ENCODE data around the gene TRH.
"Not testable (repeated sequence)": the region's sequence is repeated elsewhere in the genome, so short reads cannot be mapped to it uniquely, and the experiment has no call there.

The TRH gene

GRCh38 chr3:129966876-129967275, 7.6 kb upstream of the TRH start:
- no peak for DNase-seq

DNA sequence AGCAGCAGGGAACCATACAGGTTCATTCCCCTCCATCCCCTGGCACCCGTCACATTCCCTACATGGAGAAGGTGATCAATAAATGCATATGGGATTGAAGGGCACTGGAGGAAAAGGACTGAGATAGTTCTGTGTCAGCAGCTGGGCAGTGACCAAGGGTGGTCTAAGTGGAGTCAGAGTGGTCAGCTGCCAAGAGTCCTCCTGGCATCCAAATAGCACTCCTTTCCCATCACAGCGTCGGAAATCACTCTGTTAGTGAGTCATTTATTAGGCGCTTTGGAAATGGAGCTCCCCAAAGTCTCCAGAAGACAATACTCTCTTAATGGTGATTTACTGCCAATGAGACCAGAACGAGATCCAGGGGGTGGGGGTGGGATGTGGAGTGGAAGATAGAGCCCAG, 6.8 kb upstream of the TRH start:
- DNase-seq = no peak

DNA sequence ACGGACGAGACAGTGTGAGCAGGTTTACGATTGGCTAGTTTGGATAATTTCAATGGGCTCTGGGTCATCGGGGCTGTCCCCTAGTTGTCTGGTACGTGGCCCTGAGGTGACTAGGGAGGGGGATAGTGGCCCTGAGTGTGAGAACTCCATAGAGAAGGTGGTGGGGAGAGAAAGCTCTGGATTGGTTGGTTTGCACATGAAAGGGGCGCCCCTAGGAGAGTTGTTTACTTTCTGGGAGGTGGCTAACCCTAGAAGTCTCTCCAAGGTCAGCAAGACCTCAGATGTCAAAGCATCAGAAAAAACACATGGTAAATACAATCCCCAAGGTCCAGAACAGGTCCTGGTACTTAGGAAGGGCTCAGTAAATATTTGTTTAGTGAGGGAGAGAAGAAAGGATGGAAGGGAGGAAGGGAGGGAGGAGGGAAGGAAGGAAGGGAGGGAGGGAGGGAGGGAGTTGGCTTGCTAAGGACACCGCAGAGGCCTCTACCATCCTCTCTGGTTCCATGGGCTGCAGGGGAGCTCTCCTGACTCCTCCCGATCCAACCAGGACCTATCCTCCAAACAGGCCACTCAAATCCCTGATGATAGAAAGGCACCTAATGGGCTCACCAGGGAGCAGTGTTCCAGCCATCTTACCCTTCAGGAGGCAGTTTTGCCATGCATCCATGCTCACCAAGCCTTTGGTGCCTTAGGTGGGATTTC, 3.0 kb upstream of the TRH start:
- no peak for DNase-seq

DNA sequence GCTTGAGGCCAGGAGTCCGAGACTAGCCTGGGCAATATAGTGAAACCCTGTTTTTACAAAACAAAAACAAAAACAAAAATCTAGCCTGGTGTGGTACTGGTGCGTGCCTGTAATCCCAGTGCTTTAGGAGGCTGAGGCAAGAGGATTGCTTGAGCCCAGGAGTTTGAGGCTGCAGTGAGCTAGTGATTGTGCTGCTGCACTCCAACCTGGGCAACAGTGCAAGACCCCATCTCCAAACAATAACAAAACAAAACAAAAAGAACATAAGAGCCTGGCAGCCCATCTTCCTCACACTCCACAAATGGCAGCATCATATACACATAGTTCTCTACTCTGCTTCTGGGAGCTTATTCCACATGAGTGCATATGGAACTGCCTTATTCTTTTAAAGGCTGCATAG, 2.2 kb upstream of the TRH start:
- no peak for DNase-seq

- DNase-seq = no peak
Measured at GRCh38 chr3:129973853-129974563, 512 bp upstream of the TRH start.

GRCh38 chr3:129974833-129975704, 549 bp downstream of the TRH start:
- no peak for DNase-seq

DNA sequence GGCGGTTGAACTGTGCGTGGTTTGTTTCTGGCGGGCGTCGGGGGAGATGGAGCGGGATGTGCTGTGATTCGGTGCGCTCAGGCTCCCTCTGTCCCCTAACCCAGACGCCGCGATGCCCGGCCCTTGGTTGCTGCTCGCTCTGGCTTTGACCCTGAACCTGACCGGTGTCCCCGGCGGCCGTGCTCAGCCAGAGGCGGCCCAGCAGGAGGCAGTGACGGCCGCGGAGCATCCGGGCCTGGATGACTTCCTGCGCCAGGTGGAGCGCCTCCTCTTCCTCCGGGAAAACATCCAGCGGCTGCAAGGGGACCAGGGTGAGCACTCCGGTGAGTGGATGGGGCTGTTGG, 1.2 kb downstream of the TRH start:
- DNase-seq = no peak

- DNase-seq = no peak
Measured at GRCh38 chr3:129976286-129976685, 1.8 kb downstream of the TRH start.

DNA sequence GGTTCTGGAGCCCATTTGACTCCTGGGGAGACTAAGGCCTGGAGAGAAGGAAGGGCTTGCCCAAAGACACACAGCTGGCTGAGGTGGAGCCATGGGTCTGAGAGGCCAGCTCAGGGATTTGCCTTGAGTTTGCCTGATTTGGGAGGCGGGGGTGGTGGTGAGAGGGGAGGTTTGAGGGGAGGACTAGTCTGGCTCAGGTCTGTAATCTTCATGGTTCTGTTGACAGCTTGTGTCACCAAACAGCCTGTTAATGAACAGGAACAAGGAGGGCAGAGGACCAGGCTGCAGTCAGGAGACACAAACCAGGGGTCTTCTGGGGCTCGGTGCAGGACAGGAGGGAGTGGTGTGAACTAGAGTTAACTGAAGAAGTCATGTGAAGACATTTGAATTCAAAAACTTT, 3.6 kb downstream of the TRH start:
- DNase-seq = no peak

- no peak for DNase-seq
Measured at GRCh38 chr3:129979905-129980304, 5.4 kb downstream of the TRH start.

- no peak for DNase-seq
Measured at GRCh38 chr3:129983561-129983960, 9.0 kb downstream of the TRH start.

DNA sequence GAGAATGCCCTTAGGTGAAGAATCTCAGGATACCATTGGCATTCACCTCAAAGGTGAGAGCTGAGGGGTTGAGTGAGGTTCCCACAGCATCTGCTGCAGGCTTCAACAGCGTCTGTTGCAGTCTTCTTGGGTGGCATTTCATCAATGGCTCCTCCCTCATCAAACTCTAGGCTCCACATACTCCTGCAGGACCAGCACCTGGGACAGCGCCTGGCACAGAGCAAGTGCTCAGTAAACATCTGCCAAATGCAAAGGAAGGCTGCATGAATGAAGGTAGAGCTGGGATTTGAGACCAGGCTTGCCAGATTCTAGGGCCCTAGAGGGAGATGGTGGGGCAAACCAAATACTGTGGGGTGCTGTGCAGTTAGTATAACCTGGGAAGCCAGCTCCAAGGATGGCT, 9.6 kb downstream of the TRH start:
- no peak for DNase-seq

DNA sequence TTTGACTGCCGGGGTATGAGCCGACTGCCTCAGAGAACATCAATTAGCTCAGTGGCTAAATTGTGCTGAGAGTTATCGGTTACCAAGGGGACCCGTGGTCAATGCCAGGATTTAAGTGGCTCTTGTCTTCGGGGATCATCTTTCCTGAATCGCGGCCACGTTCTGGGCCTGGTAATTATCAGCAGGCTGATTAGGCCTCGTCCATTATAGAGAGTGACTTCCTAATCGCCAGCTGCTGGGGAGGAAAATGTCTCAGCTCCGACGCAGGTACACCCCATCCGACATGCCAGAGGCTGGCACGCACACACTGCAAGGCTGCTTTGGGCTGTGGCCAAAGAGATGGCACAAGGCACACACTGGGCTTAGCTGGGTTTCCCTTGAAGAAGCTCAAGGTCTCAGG, 10.6 kb downstream of the TRH start:
- DNase-seq = no peak

DNA sequence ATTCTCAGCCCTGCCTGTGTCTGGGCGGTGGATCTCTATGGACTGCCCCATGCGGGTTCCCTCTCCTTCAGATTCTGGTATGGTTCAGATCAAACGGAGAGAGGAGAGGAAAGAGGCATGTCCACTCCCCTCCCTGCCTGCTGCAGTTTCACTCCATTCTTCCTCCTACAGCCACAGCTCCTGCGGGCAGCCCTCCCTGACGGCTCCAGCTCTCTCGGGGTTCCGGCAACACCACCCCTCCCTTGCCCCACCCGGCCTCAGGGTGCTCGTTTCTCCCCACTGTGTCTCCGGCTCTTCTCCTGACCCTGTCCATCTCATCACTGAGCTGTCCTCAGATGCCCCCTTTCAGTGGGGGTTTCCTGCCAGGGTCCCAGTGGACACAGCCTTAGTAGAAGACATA, 13.9 kb downstream of the TRH start:
- no peak for DNase-seq

DNA sequence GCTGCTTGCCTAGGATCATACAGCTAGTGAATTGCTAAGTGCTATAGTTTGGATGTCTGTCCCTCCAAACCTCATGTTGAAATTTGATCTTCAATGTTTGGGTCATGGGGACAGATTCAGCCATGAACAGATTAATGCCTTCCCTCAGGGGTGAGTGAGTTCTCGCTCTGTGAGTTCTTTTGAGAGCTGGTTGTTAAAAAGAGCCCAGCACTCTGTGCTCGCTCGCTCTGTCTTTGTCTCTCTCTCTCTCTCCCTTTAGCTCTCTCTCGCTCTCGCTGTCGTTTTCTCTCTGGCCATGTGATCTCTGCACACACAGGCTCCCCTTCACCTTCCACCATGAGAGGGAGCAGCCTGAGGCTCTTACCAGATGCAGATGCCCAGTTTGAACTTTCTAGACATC, 14.9 kb downstream of the TRH start:
- DNase-seq = no peak

- no peak for DNase-seq
Measured at GRCh38 chr3:129992781-129993180, 18.3 kb downstream of the TRH start.

DNA sequence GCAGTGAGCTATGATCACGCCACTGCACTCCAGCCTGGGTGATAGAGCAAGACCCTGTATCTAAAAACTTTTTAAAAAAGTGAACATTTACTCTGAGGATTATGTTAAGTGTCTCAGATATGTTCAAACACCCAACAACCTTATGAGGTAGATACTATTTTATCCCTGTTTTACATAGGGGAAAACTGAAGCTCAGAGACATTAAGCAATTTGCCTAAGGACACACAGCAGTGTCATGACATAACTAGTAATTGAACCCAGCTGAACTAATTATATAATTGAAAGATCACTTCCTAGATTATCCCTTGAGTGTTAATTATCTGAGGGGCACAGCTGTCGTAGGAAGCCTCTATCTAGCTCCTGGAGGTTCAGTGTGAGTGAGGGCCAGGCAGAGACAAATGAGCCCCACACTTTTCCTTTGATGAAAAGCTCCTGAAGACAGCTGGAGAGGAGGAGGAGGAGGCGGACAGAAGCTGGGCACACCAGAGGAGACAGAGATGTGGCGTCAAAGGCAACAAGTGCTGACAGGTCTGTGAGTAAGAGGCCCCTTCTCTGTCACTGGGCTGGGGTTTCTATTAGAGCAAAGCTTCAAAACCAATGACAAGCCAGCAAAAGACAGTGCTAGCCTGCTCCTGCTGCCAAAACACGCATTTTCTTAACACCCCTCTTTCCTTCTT, 20.5 kb downstream of the TRH start:
- DNase-seq = no peak

DNA sequence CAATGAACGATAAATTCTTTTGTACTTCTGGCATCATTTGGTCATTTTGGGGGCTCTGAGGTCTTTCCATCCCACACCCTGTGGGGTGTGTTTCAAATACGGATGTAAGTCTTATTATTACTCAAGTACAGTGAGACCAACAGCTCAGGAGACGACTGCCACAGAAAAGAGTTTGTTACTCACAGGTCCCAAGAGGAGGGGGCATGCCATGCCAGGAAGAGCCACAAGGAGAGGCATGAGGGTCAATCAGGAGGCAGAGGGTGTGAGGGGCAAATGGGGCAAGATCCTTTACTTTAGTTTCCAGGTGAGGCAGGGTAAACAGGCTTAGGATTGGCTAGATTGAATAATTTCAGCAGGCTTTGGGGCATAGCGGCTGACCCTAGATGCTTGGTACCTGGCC, 21.6 kb downstream of the TRH start:
- DNase-seq = no peak

GRCh38 chr3:129999176-129999575, 24.7 kb downstream of the TRH start:
- not testable (repeated sequence) for DNase-seq

- DNase-seq = not testable (repeated sequence)
Measured at GRCh38 chr3:130002666-130003598, 28.4 kb downstream of the TRH start.

DNA sequence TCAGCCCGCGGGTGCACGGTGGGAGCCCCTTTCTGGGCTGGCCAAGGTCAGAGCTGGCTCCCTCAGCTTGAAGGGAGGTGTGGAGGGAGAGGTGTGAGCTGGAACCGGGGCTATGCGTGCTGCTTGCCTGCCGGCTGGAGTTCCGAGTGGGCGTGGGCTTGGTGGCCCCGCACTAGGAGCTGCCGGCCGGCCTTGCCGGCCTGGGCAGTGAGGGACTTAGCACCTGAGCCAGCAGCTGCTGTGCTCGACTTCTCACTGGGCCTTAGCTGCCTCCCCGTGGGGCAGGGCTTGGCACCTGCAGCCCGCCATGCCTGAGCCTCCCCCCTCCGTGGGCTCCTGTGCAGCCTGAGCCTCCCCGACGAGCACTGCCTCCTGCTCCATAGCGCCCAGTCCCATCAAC, 36.0 kb downstream of the TRH start:
- DNase-seq = no peak

DNA sequence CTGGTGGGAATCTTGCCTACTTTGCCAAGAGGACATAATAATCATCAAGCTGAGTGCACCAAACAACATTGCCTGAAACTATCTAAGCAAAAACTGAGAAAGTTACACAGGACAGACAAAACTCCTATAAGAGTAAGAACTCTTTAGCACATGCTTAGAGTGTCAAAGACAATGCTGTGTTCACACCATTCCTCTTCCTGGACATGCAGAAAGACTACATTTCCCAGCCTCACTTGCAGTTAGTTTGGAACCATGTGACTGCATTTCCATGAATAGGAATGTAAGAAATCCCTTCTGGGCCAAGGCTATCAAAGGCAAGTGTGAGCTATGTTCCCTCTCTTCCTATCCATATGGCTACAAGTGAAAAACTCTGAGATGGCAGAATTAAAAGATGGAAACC, 37.6 kb downstream of the TRH start:
- not testable (repeated sequence) for DNase-seq
